ENCODE data around the gene RPRD1A. TPM values are rescaled to one million over a fixed set of nuclear protein-coding genes. Genes with fewer than 3 reads are reported as not detected.

RPRD1A gene
- polyA plus RNA-seq, 1 of the 3 experiments (the other 2 are of a cell fraction), result 28.9 TPM

DNA sequence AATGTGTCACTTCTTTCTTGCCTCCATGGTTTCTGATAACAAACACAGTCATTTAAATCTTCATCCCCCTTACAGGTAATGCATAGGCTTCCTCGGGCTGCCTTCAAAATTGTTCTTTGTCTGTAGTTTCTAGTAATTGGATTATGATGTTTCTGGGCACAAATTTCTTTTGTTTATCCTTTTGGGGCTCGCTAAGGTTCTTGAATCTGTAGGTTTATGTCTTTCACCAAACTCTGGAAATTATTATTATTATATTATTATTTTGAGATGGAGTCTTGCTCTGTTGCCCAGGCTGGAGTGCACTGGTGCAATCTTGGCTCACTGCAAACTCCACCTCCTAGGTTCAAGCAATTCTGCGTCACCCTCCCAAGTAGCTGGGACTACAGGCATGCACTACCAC is 111.1 kb downstream of the RPRD1A start:
- POLR2A ChIA-PET, result no interaction called here
- Histone ChIP-seq H3K9me3 (no peaks in the 10 kb centered on the region), H3K9ac (no peak overlapping the region), H3K4me2 (no peak overlapping the region), H3F3A (replicated peaks; ENCODE audit: insufficient read depth) (no peaks in the 10 kb centered on the region), H3K4me1 (ENCODE audit: control insufficient read depth in 1 of 2, insufficient read depth in 2 of 2, low read depth in 1 of 2, low read length in 1 of 2) (no peaks in the 10 kb centered on the region), H3K4me3 (ENCODE audit: low read depth in 2 of 2, low read length in 1 of 2) (no peak overlapping the region), H3K27me3 (ENCODE audit: insufficient read depth) (no peaks in the 10 kb centered on the region), H3K9me2 (no peaks in the 10 kb centered on the region), H3K36me3 (replicated peaks in 1 of 2; ENCODE audit: control insufficient read depth in 1 of 2, insufficient read depth in 2 of 2, low read length in 1 of 2) (no peaks in the 10 kb centered on the region), H3K79me2 (ENCODE audit: insufficient read depth) (no peaks in the 10 kb centered on the region), H3K27ac (ENCODE audit: low read depth in 2 of 2, low read length in 1 of 2) (no peak overlapping the region), H4K20me1 (ENCODE audit: insufficient read depth) (no peaks in the 10 kb centered on the region), H2AFZ (ENCODE audit: low read depth) (no peak overlapping the region)
- DNase-seq, result no peak
- CTCF ChIA-PET, result no interaction called here
- WGBS (ENCODE audit: low lambda C conversion rate), result 5% methylated on average over 3 of the region's 3 CpGs
- TF ChIP-seq, protein P1, sequence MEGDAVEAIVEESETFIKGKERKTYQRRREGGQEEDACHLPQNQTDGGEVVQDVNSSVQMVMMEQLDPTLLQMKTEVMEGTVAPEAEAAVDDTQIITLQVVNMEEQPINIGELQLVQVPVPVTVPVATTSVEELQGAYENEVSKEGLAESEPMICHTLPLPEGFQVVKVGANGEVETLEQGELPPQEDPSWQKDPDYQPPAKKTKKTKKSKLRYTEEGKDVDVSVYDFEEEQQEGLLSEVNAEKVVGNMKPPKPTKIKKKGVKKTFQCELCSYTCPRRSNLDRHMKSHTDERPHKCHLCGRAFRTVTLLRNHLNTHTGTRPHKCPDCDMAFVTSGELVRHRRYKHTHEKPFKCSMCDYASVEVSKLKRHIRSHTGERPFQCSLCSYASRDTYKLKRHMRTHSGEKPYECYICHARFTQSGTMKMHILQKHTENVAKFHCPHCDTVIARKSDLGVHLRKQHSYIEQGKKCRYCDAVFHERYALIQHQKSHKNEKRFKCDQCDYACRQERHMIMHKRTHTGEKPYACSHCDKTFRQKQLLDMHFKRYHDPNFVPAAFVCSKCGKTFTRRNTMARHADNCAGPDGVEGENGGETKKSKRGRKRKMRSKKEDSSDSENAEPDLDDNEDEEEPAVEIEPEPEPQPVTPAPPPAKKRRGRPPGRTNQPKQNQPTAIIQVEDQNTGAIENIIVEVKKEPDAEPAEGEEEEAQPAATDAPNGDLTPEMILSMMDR (IDR thresholded peaks at IDR 0.05), result no peak
- TF ChIP-seq FOXM1 (IDR thresholded peaks at IDR 0.05; ENCODE audit: low read depth) (no peak), FOXJ3 (CRISPR knock-in tag; IDR thresholded peaks at IDR 0.05) (no peak), MEF2A (IDR thresholded peaks at IDR 0.05; ENCODE audit: borderline replicate concordance, low read depth) (no peak), POLR2AphosphoS5 (IDR thresholded peaks at IDR 0.05; ENCODE audit: low read depth, low read length) (no peak), TEAD4 (IDR thresholded peaks at IDR 0.05; ENCODE audit: borderline replicate concordance, insufficient read depth) (no peak), NRF1 (IDR thresholded peaks at IDR 0.05; ENCODE audit: low read depth, low read length) (no peak), JUND (IDR thresholded peaks at IDR 0.05) (no peak), USF1 (IDR thresholded peaks at IDR 0.05; ENCODE audit: borderline replicate concordance, low read depth) (no peak), GATA2 (CRISPR knock-in tag; IDR thresholded peaks at IDR 0.05) (no peak), RCOR1 (IDR thresholded peaks at IDR 0.05; ENCODE audit: low read length) (no peak), TAF1 (IDR thresholded peaks at IDR 0.05; ENCODE audit: borderline replicate concordance, low read depth, low read length) (no peak), YY1 (IDR thresholded peaks at IDR 0.05; ENCODE audit: low read depth) (no peak), RAD21 (IDR thresholded peaks at IDR 0.05; ENCODE audit: low read length) (no peak), USF2 (IDR thresholded peaks at IDR 0.05; ENCODE audit: borderline replicate concordance, low read depth, low read length) (no peak), MXI1 (IDR thresholded peaks at IDR 0.05; ENCODE audit: low read depth, low read length) (no peak), SIN3A (IDR thresholded peaks at IDR 0.05; ENCODE audit: borderline replicate concordance, low read depth, low read length) (no peak), ZBTB33 (IDR thresholded peaks at IDR 0.05; ENCODE audit: borderline replicate concordance, low read depth) (no peak)
- TF ChIP-seq, protein P2, sequence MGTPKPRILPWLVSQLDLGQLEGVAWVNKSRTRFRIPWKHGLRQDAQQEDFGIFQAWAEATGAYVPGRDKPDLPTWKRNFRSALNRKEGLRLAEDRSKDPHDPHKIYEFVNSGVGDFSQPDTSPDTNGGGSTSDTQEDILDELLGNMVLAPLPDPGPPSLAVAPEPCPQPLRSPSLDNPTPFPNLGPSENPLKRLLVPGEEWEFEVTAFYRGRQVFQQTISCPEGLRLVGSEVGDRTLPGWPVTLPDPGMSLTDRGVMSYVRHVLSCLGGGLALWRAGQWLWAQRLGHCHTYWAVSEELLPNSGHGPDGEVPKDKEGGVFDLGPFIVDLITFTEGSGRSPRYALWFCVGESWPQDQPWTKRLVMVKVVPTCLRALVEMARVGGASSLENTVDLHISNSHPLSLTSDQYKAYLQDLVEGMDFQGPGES (IDR thresholded peaks at IDR 0.05; ENCODE audit: low read depth, low read length), result no peak
- TF ChIP-seq, protein P3, sequence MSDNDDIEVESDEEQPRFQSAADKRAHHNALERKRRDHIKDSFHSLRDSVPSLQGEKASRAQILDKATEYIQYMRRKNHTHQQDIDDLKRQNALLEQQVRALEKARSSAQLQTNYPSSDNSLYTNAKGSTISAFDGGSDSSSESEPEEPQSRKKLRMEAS (IDR thresholded peaks at IDR 0.05; ENCODE audit: low read depth), result no peak

Data from SK-N-SH (cell line).